COLO668 (cell line): ENCODE measurements around the gene TES.
"Not testable (repeated sequence)": the region's sequence is repeated elsewhere in the genome, so short reads cannot be mapped to it uniquely, and the experiment has no call there.

ENCODE experiments used
- DNase-seq: peaks from one replicate; lab custom pipeline; 2025; ENCODE audit not compliant: unreplicated experiment; lab: John Stamatoyannopoulos, UW

TES gene

GRCh38 chr7:116279217-116279616, 68.9 kb downstream of the TES start:
- DNase-seq = no peak

- DNase-seq = no peak
Measured at GRCh38 chr7:116280803-116281202, 70.5 kb downstream of the TES start.

GRCh38 chr7:116283595-116284204, 73.4 kb downstream of the TES start:
- no peak for DNase-seq

- DNase-seq = no peak
Measured at GRCh38 chr7:116284390-116284789, 74.1 kb downstream of the TES start.

GRCh38 chr7:116285252-116285651, 74.9 kb downstream of the TES start:
- no peak for DNase-seq

GRCh38 chr7:116290740-116291139, 80.4 kb downstream of the TES start:
- no peak for DNase-seq

- DNase-seq = no peak
Measured at GRCh38 chr7:116291937-116292336, 81.6 kb downstream of the TES start.

GRCh38 chr7:116292381-116292780, 82.0 kb downstream of the TES start:
- DNase-seq = no peak

- DNase-seq = no peak
Measured at GRCh38 chr7:116293139-116293538, 82.8 kb downstream of the TES start.

GRCh38 chr7:116293633-116294032, 83.3 kb downstream of the TES start:
- no peak for DNase-seq

GRCh38 chr7:116295903-116296302, 85.6 kb downstream of the TES start:
- DNase-seq = not testable (repeated sequence)

GRCh38 chr7:116298055-116298454, 87.7 kb downstream of the TES start:
- DNase-seq = no peak

- no peak for DNase-seq
Measured at GRCh38 chr7:116298576-116298975, 88.2 kb downstream of the TES start.

- DNase-seq = peak; percentile 20
Measured at GRCh38 chr7:116305485-116306408, 95.4 kb downstream of the TES start.

GRCh38 chr7:116306409-116307048, 96.2 kb downstream of the TES start:
- DNase-seq = no peak

- no peak for DNase-seq
Measured at GRCh38 chr7:116307253-116307652, 96.9 kb downstream of the TES start.
